H9 (cell line): ENCODE measurements around the gene TMEM270. TPM values are rescaled to one million over a fixed set of nuclear protein-coding genes. Genes with fewer than 3 reads are reported as not detected.

ENCODE experiments used
- DNase-seq: peaks from one replicate; pipeline ENCODE4 v3.0.0-alpha.2; 2017
- H2AFZ ChIP-seq: one replicate; pipeline ENCODE4 v1.6.1; 2013; ENCODE audit warnings: mild to moderate bottlenecking, low read length, control low read depth, moderate library complexity
- H2AK5ac ChIP-seq: 2 replicates; pipeline ENCODE4 v1.6.1; 2013; ENCODE audit warnings: low read length, control low read depth, mixed read lengths; ENCODE audit not compliant: insufficient read length
- H2BK120ac ChIP-seq: one replicate; pipeline ENCODE4 v1.6.1; 2013; ENCODE audit warnings: low read depth, mild to moderate bottlenecking, low read length, control low read depth, inconsistent platforms; ENCODE audit not compliant: poor library complexity, severe bottlenecking
- H2BK12ac ChIP-seq: 2 replicates; pipeline ENCODE4 v1.6.1; 2013; ENCODE audit warnings: low read length, control low read depth, mixed read lengths, low read depth; ENCODE audit not compliant: insufficient read length
- H2BK15ac ChIP-seq: 2 replicates; pipeline ENCODE4 v1.6.1; 2013; ENCODE audit warnings: low read depth, low read length, control low read depth
- H2BK20ac ChIP-seq: one replicate; pipeline ENCODE4 v1.6.1; 2013; ENCODE audit warnings: low read depth, mild to moderate bottlenecking, low read length, control low read depth, inconsistent platforms; ENCODE audit not compliant: poor library complexity, severe bottlenecking
- H2BK5ac ChIP-seq: 2 replicates; pipeline ENCODE4 v1.6.1; 2013; ENCODE audit warnings: low read length, control low read depth, mixed read lengths; ENCODE audit not compliant: insufficient read length
- H3K14ac ChIP-seq: 2 replicates; pipeline ENCODE4 v1.6.1; 2013; ENCODE audit warnings: low read length, control low read depth; ENCODE audit not compliant: insufficient read depth
- H3K18ac ChIP-seq: 2 replicates; pipeline ENCODE4 v1.6.1; 2013; ENCODE audit warnings: low read depth, mild to moderate bottlenecking, mixed read lengths, low read length, control low read depth; ENCODE audit not compliant: insufficient read length
- H3K23ac ChIP-seq: 2 replicates; pipeline ENCODE4 v1.6.1; 2013; ENCODE audit warnings: low read length, control low read depth, mixed read lengths, low read depth; ENCODE audit not compliant: insufficient read length
- H3K23me2 ChIP-seq: 2 replicates; pipeline ENCODE4 v1.6.1; 2013; ENCODE audit warnings: low read depth, mild to moderate bottlenecking, mixed read lengths, low read length, control low read depth; ENCODE audit not compliant: insufficient read length, poor library complexity, severe bottlenecking
- H3K27ac ChIP-seq: 2 replicates; pipeline ENCODE4 v1.5.1; 2013; ENCODE audit warnings: low read length, control low read depth, mixed read lengths, low read depth; ENCODE audit not compliant: insufficient read length
- H3K27me3 ChIP-seq: 2 replicates; pipeline ENCODE4 v1.6.1; 2013; ENCODE audit warnings: low read length, control low read depth, inconsistent platforms; ENCODE audit not compliant: insufficient read depth
- H3K4ac ChIP-seq: 2 replicates; pipeline ENCODE4 v1.6.1; 2013; ENCODE audit warnings: low read depth, mild to moderate bottlenecking, control low read depth, inconsistent platforms, low read length, moderate library complexity
- H3K4me1 ChIP-seq: 2 replicates; pipeline ENCODE4 v1.6.1; 2013; ENCODE audit warnings: low read length, control low read depth, inconsistent platforms; ENCODE audit not compliant: insufficient read depth
- H3K4me2 ChIP-seq: 2 replicates; pipeline ENCODE4 v1.6.1; 2013; ENCODE audit warnings: low read length, control low read depth, mixed read lengths; ENCODE audit not compliant: insufficient read length, insufficient read depth
- H3K56ac ChIP-seq: 2 replicates; pipeline ENCODE4 v1.6.1; 2013; ENCODE audit warnings: low read depth, mild to moderate bottlenecking, mixed read lengths, low read length, control low read depth; ENCODE audit not compliant: insufficient read length
- H3K79me1 ChIP-seq: 2 replicates; pipeline ENCODE4 v1.6.1; 2013; ENCODE audit warnings: low read depth, mild to moderate bottlenecking, moderate library complexity, low read length, control low read depth, inconsistent platforms; ENCODE audit not compliant: insufficient read depth, poor library complexity, severe bottlenecking
- H3K79me2 ChIP-seq: 2 replicates; pipeline ENCODE4 v1.6.1; 2013; ENCODE audit warnings: low read length, control low read depth, inconsistent platforms; ENCODE audit not compliant: insufficient read depth
- H3K9ac ChIP-seq: 2 replicates; pipeline ENCODE4 v1.6.1; 2013; ENCODE audit warnings: low read length, control low read depth, mixed read lengths; ENCODE audit not compliant: insufficient read length; ENCODE audit errors: extremely low read depth
- H3K9me3 ChIP-seq: one replicate; pipeline ENCODE4 v1.6.1; 2013; ENCODE audit warnings: low read depth, low read length, inconsistent platforms; ENCODE audit not compliant: control insufficient read depth
- H3T11ph ChIP-seq: one replicate; pipeline ENCODE4 v1.6.1; 2013; ENCODE audit warnings: mild to moderate bottlenecking, low read length, control low read depth, inconsistent platforms
- H4K20me1 ChIP-seq: one replicate; pipeline ENCODE4 v1.6.1; 2013; ENCODE audit not compliant: control insufficient read depth, insufficient read length, insufficient read depth
- H4K5ac ChIP-seq: 2 replicates; pipeline ENCODE4 v1.6.1; 2013; ENCODE audit warnings: low read depth, mild to moderate bottlenecking, mixed read lengths, low read length, control low read depth; ENCODE audit not compliant: insufficient read length
- H4K8ac ChIP-seq: replicated peaks from 2 replicates; pipeline ENCODE4 v1.6.1; 2013; ENCODE audit warnings: low read length, control low read depth, mixed read lengths, low read depth; ENCODE audit not compliant: insufficient read length
- H4K91ac ChIP-seq: 2 replicates; pipeline ENCODE4 v1.6.1; 2013; ENCODE audit warnings: low read depth, mild to moderate bottlenecking, moderate library complexity, mixed read lengths, low read length, control low read depth; ENCODE audit not compliant: insufficient read length
- H3K27ac Mint-ChIP-seq, 3 experiments: 2 replicates in 2 of 3; 3 replicates in 1 of 3; pipeline ENCODE4 v1.8.0; 2020 to 2021; ENCODE audit warnings: mixed read lengths in 3 of 3, mild to moderate bottlenecking in 1 of 3, moderate library complexity in 1 of 3
- H3K27me3 Mint-ChIP-seq: 2 replicates; pipeline ENCODE4 v1.8.0; 2021; ENCODE audit warnings: low read depth, mild to moderate bottlenecking, moderate library complexity, mixed read lengths
- H3K36me3 Mint-ChIP-seq, 3 experiments: 2 replicates in 2 of 3; 3 replicates in 1 of 3; pipeline ENCODE4 v1.8.0; 2020 to 2021; ENCODE audit warnings: low read depth in 3 of 3, mixed read lengths in 3 of 3; ENCODE audit not compliant: insufficient read depth in 1 of 3
- H3K4me1 Mint-ChIP-seq, 2 experiments: 2 replicates each; pipeline ENCODE4 v1.8.0; 2020; ENCODE audit warnings: mixed read lengths in 2 of 2
- H3K4me3 Mint-ChIP-seq, 2 experiments: 2 replicates in 1 of 2; 3 replicates in 1 of 2; pipeline ENCODE4 v1.8.0; 2020 to 2021; ENCODE audit warnings: mild to moderate bottlenecking in 2 of 2, mixed read lengths in 2 of 2, moderate library complexity in 1 of 2
- H3K9me3 Mint-ChIP-seq, 2 experiments: 2 replicates in 1 of 2; 3 replicates in 1 of 2; pipeline ENCODE4 v1.8.0; 2020; ENCODE audit warnings: mild to moderate bottlenecking in 2 of 2, mixed read lengths in 2 of 2, moderate library complexity in 1 of 2
- WGBS: extraction: QIAGEN DNeasy Blood & Tissue Kit; methylation state at CpG from one replicate; pipeline ENCODE4 v1.1.7; 2013; ENCODE audit warnings: missing lambda C conversion rate, low lambda C conversion rate, mixed read lengths; ENCODE audit not compliant: insufficient read length; ENCODE audit errors: extremely low coverage; 5-methylcytosine and 5-hydroxymethylcytosine counted together
- total RNA-seq: library from RNA; stranded (reverse); gene quantifications from 2 replicates; pipeline ENCODE4 v1.2.1, GENCODE V29; 2021
- TF ChIP-seq, protein P1 (sequence below): fragments of 200-600 bp; sonication (generic); conservative IDR thresholded peaks from 3 replicates; pipeline ENCODE4 v1.8.0; 2021; ENCODE audit warnings: antibody characterized with exemption, mild to moderate bottlenecking

The TMEM270 gene
- total RNA-seq, 1 experiment from 2014 or later, result not detected

DNA sequence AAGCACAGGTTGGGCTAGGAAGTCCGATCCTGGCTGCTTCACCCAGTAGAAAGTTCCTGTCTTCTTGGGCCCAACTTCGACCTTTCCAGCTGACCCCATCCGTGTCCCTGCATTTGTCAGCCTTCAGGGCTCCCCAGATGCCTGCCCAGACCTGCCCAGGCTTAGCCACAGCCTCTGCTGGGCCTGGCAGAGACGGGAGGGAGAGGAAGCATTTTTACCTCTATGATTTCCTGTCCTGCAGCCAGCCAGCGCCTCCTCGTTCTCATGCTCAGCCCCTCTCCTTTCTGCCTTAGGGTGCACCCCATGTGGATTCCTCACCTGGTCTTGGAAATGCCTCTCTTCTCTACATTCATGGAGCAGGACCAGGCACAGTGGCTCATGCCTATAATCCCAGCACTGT is 22.3 kb upstream of the TMEM270 start:
- H3K23me2 ChIP-seq, result peaks cover 3% of the 10 kb centered on the region

More for the DNA sequence above, 22.3 kb upstream of the TMEM270 start:
- H4K91ac ChIP-seq, result no peak overlapping the region
- no peak overlapping the region for H3K9ac ChIP-seq
- no peak overlapping the region for H2BK15ac ChIP-seq
- DNase-seq, result no peak
- H3K9me3 ChIP-seq, result no peaks in the 10 kb centered on the region
- no peaks in the 10 kb centered on the region for H4K20me1 ChIP-seq
- H3K79me2 ChIP-seq, result no peaks in the 10 kb centered on the region
- peaks cover under 1% of the 10 kb centered on the region for H3K4me1 ChIP-seq
- no peak overlapping the region for H3K18ac ChIP-seq
- no peak overlapping the region for H4K5ac ChIP-seq
- TF ChIP-seq, protein P1, sequence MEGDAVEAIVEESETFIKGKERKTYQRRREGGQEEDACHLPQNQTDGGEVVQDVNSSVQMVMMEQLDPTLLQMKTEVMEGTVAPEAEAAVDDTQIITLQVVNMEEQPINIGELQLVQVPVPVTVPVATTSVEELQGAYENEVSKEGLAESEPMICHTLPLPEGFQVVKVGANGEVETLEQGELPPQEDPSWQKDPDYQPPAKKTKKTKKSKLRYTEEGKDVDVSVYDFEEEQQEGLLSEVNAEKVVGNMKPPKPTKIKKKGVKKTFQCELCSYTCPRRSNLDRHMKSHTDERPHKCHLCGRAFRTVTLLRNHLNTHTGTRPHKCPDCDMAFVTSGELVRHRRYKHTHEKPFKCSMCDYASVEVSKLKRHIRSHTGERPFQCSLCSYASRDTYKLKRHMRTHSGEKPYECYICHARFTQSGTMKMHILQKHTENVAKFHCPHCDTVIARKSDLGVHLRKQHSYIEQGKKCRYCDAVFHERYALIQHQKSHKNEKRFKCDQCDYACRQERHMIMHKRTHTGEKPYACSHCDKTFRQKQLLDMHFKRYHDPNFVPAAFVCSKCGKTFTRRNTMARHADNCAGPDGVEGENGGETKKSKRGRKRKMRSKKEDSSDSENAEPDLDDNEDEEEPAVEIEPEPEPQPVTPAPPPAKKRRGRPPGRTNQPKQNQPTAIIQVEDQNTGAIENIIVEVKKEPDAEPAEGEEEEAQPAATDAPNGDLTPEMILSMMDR, result no peak
- H3K27ac Mint-ChIP-seq, result peak overlapping the region; percentile 2 to 67 (median 57); a peak in 4 of 7 replicates
- no peak overlapping the region for H4K8ac ChIP-seq
- H3K36me3 Mint-ChIP-seq, result peaks cover under 1 to 18% (median under 1%) of the 10 kb centered on the region in 3 experiments; a peak in 4 of 7 replicates
- H2BK120ac ChIP-seq, result no peak overlapping the region
- no CpG with 5 or more reads among the region's 6 CpGs for WGBS
- H3K4me3 Mint-ChIP-seq, result no peak overlapping the region
- H2AK5ac ChIP-seq, result no peak overlapping the region
- no peak overlapping the region for H2BK12ac ChIP-seq
- H3K4me2 ChIP-seq, result no peak overlapping the region
- no peaks in the 10 kb centered on the region for H3K27me3 ChIP-seq
- no peak overlapping the region for H3K27ac ChIP-seq
- no peak overlapping the region for H3K56ac ChIP-seq
- H2AFZ ChIP-seq, result no peak overlapping the region
- no peak overlapping the region for H3K4ac ChIP-seq
- no peak overlapping the region for H3K14ac ChIP-seq
- H2BK20ac ChIP-seq, result no peak overlapping the region
- no peak overlapping the region for H3T11ph ChIP-seq
- no peak overlapping the region for H2BK5ac ChIP-seq
- peaks cover 10 to 16% of the 10 kb centered on the region in 2 experiments for H3K4me1 Mint-ChIP-seq
- H3K27me3 Mint-ChIP-seq, result peaks cover under 1% of the 10 kb centered on the region
- no peaks in the 10 kb centered on the region for H3K79me1 ChIP-seq
- peaks cover 0 to under 1% of the 10 kb centered on the region in 2 experiments; a peak in 3 of 5 replicates for H3K9me3 Mint-ChIP-seq
- H3K23ac ChIP-seq, result no peak overlapping the region
